Measurements from ENCODE around the gene BEX2.

BEX2 gene

DNA sequence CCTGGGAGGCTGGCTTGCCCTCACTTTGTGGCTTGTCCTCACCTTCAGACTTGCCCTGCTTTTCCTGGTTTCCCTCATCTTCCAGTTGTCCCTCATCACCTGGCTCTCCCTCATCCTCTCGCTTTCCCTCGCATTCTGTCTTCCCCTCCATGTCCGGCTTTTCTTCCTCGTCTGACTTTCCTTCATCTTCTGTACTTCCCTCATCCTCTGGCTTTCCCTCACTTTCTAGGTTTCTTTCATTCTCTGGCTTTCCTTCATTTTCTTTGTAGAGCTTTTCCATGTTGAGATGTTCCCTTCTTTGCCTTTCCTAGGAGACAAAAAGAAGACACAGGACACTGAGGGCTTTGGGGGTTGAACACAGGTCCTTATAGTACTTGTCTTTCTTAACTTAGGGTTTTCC, 36.5 kb downstream of the BEX2 start:
- in situ Hi-C loops (cut with MboI; ENCODE audit: low sequenced_read_pairs) = no loop called here

Measured in HL-60/S4 (cell line).